SH-SY5Y (cell line): ENCODE results near the gene ARMH2.

Experiments
- GATA2 ChIP-seq: IDR thresholded peaks from 2 replicates; pipeline ENCODE4 v1.6.1; 2011; ENCODE audit warnings: mild to moderate bottlenecking, low read depth, low read length
- GATA3 ChIP-seq: IDR thresholded peaks from 2 replicates; pipeline ENCODE4 v1.6.1; 2011; ENCODE audit warnings: low read depth, mild to moderate bottlenecking, low read length, moderate library complexity

DNA sequence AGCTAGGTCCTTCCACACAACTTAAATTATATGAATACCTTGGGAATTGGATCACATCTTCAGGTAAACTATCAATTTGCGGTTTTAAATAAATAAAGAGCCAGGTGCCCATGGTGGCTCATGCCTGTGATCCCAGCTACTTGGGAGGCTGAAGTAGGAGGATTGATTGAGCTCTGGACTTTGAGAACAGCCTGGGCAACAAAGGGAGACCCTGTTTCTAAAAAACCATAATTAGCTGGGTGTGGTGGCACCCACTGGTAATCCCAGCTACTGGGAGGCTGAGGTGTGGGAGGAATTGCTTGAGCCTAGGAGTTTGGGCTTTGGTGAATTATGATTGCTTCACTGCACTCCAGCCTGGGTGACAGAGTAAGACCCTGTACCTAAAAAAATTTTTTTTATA is 20.6 kb downstream of the ARMH2 start:
- TF ChIP-seq GATA2 = no peak
- TF ChIP-seq GATA3 = no peak
